Body of pancreas (tissue), 4 donors: ENCODE results near the gene DGKQ.

Source experiments
- CTCF ChIP-seq, 7 experiments: fragments of 450-650 bp in 4 of 7; fragments of 200-600 bp in 3 of 7; sonication (generic) in 3 of 7; IDR thresholded peaks; one replicate each; pipeline ENCODE4 v1.5.1; 2016 to 2019; ENCODE audit warnings: antibody characterized with exemption in 7 of 7
- POLR2A ChIP-seq, 3 donors: fragments of 450-650 bp; IDR thresholded peaks; one replicate each; pipeline ENCODE4 v1.6.1; 2016; ENCODE audit warnings: antibody characterized with exemption in 3 of 3, mild to moderate bottlenecking in 2 of 3

DNA sequence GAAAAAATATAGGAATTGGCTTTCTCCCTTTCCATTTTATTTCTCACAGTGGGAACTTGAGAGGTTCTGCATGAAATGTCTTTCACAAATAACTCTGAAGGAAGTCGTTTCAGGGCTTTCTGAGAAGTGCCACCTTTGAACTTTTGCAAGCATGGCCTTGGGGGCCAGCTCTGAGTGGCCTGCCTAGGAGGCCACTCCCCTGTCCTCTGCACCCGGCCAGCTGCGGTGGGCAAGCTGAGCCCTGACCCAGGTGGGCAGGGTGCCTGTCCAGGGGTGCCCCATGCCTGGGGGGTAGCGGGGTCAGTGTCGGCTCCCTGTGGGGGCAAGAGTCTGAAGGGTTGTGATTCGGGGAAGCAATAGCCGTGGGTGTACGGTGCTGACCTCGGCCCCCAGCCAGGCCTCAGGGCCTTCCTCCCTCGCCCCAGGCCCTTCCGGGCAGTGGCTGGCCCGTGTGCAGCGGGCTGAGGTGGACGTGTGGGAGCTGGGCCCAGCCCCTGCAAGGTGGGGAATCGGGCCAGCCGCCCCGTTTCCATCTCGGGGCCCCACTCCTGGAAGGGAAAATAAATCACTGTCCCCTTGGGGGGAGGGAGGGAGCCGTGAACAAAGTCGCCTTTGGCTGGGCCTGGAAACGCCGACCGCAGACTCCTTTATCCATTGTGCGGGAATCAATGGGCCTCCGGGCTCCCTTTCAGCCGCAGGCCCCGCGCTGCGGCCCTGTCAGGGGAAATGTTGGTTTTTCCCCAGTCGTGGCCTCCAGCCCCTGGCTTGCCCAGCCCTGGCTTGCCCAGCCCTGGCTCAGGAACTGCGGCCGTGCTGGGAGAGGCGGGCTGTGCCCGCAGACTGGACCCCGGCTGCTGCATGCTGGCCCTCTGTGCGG is 41.2 kb upstream of the DGKQ start:
- TF ChIP-seq POLR2A (IDR thresholded peaks at IDR 0.05) (no peak), CTCF (IDR thresholded peaks at IDR 0.05) (no peak)
